Left lung (tissue), 10 donors: ENCODE measurements around the gene GDI1. TPM values are rescaled to one million over a fixed set of nuclear protein-coding genes. Genes with fewer than 3 reads are reported as not detected.

ENCODE experiments used
- ATAC-seq: fragments of 200-7000 bp; cut with Tn5 transposase; one replicate; pipeline ENCODE4 v1.9.1; 2020; ENCODE audit warnings: moderate library complexity
- DNase-seq, 4 donors: peaks; one replicate each; pipeline ENCODE4 v3.0.0-alpha.2; 2013 to 2020
- H3K27ac ChIP-seq, 2 donors: fragments of 200-600 bp; sonication (generic) in 1 of 2; one replicate each; pipeline versions ENCODE4 v1.5.0 to v1.8.0; 2020 to 2021
- H3K27me3 ChIP-seq, 2 donors: fragments of 200-600 bp; sonication (generic) in 1 of 2; one replicate each; pipeline versions ENCODE4 v1.5.0 to v1.8.0; 2020 to 2021
- H3K36me3 ChIP-seq, 2 donors: fragments of 200-600 bp; sonication (generic) in 1 of 2; one replicate each; pipeline versions ENCODE4 v1.5.0 to v1.8.0; 2020 to 2021
- H3K4me1 ChIP-seq, 2 donors: fragments of 200-600 bp; one replicate each; pipeline ENCODE4 v1.8.0; 2021
- H3K4me3 ChIP-seq, 2 donors: fragments of 200-600 bp; sonication (generic) in 1 of 2; one replicate each; pipeline versions ENCODE4 v1.5.0 to v1.8.0; 2020 to 2021; ENCODE audit warnings: mild to moderate bottlenecking in 1 of 2
- H3K9me3 ChIP-seq, 2 donors: fragments of 200-600 bp; sonication (generic) in 1 of 2; one replicate each; pipeline versions ENCODE4 v1.5.0 to v1.8.0; 2020 to 2021
- intact Hi-C, 2 donors: fragments of 100-400 bp; cut with DNase I; formaldehyde crosslinking; loops; one replicate each; pipeline versions ENCODE4 v1.11.2 to v1.14.2; 2022
- polyA plus RNA-seq, 6 donors: library from polyadenylated mRNA; unstranded; fragments of 120-200 nt; gene quantifications; one replicate each; pipeline ENCODE4 v1.2.1, GENCODE V29; 2013; ENCODE audit not compliant: insufficient read length in 6 of 6
- total RNA-seq, 2 donors: library from RNA; stranded (reverse); fragmentation: NEBNext Ultra II Directional; extraction: Animal tissue kit (Norgen Biotek cat#: 25700); gene quantifications; one replicate each; pipeline ENCODE4 v1.2.1, GENCODE V29; 2021
- TF ChIP-seq, protein P1 (sequence below), 2 donors: fragments of 200-600 bp; sonication (generic) in 1 of 2; IDR thresholded peaks; one replicate each; pipeline versions ENCODE4 v1.5.0 to v1.8.0; 2021; ENCODE audit warnings: antibody characterized with exemption in 2 of 2
- donor health status: DM: no; HTN: yes; CAD: no.
- donor health status: DM: no; HTN: no; CAD: no.

Gene GDI1
- total and polyA plus RNA-seq, 8 donors = 107 to 163 (median 128) TPM

DNA sequence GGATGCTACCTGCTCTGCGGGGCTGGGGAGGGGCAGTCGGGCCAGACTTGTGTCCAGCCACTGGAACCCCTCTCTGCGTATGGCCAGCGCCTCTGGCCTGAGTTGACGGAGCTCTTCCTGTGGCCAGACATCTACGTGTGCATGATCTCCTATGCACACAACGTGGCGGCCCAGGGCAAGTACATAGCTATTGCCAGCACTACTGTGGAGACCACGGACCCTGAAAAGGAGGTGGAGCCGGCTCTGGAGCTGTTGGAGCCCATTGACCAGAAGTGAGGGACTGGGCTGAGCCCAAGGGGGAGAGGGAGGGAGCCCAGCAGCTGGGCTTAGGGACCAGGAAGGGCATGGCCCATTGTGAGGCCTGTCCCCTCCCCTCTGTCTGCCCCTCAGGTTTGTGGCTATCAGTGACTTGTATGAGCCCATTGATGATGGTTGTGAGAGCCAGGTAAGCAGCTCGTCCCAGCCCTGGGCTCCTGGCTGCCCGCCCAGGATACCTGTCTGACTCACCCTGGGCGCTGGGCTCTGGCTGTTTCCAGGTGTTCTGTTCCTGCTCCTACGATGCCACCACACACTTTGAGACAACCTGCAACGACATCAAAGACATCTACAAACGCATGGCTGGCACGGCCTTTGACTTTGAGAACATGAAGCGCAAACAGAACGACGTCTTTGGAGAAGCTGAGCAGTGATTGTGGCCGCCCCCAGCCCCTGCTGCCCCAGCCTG lies 5.2 kb downstream of the GDI1 start:
- Histone ChIP-seq H3K27me3 (no peaks in the 10 kb centered on the region), H3K36me3 (peaks cover 0 to 48% of the 10 kb centered on the region in 2 donors), H3K9me3 (no peaks in the 10 kb centered on the region), H3K4me3 (no peak overlapping the region), H3K4me1 (peaks cover 0 to 26% of the 10 kb centered on the region in 2 donors), H3K27ac (no peak overlapping the region)
- ATAC-seq (no peak), DNase-seq (no peak)
- intact Hi-C loops = no loop called here
- TF ChIP-seq, protein P1, sequence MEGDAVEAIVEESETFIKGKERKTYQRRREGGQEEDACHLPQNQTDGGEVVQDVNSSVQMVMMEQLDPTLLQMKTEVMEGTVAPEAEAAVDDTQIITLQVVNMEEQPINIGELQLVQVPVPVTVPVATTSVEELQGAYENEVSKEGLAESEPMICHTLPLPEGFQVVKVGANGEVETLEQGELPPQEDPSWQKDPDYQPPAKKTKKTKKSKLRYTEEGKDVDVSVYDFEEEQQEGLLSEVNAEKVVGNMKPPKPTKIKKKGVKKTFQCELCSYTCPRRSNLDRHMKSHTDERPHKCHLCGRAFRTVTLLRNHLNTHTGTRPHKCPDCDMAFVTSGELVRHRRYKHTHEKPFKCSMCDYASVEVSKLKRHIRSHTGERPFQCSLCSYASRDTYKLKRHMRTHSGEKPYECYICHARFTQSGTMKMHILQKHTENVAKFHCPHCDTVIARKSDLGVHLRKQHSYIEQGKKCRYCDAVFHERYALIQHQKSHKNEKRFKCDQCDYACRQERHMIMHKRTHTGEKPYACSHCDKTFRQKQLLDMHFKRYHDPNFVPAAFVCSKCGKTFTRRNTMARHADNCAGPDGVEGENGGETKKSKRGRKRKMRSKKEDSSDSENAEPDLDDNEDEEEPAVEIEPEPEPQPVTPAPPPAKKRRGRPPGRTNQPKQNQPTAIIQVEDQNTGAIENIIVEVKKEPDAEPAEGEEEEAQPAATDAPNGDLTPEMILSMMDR (IDR thresholded peaks at IDR 0.05) = no peak

DNA sequence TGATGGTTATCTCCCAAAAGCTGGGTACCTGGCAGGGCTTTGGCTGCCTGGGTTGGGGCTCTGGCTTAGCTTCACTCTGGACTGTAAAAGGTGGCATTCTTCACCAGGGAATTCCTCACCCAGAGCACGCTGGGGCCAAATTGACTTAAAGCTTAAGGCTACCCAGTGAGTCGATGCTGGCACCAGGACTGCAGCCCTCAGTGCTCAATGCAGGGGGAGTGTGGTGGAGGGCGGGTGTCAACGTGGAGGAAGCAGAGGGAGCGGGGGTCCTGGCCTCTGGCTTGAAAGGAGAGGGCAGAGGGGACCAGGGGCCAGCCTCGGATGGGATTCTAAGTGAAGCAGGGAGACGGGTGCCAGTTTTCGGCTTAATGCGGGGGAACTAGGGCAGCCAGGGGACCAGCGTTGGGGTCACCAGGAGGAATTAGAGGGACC lies 6.5 kb downstream of the GDI1 start:
- peak overlapping the region in 1 of 2 donors; percentile 66 for H3K4me3 ChIP-seq
- DNase-seq (no peak), ATAC-seq (peak; percentile 5)
- H3K36me3 ChIP-seq = peaks cover 0 to 56% of the 10 kb centered on the region in 2 donors
- H3K4me1 ChIP-seq = peaks cover 0 to 19% of the 10 kb centered on the region in 2 donors
- intact Hi-C loops = no loop called here
- TF ChIP-seq, protein P1 (IDR thresholded peaks at IDR 0.05) = no peak
- no peaks in the 10 kb centered on the region for H3K27me3 ChIP-seq
- H3K27ac ChIP-seq = peak overlapping the region; percentile 58 to 67
- no peaks in the 10 kb centered on the region for H3K9me3 ChIP-seq

DNA sequence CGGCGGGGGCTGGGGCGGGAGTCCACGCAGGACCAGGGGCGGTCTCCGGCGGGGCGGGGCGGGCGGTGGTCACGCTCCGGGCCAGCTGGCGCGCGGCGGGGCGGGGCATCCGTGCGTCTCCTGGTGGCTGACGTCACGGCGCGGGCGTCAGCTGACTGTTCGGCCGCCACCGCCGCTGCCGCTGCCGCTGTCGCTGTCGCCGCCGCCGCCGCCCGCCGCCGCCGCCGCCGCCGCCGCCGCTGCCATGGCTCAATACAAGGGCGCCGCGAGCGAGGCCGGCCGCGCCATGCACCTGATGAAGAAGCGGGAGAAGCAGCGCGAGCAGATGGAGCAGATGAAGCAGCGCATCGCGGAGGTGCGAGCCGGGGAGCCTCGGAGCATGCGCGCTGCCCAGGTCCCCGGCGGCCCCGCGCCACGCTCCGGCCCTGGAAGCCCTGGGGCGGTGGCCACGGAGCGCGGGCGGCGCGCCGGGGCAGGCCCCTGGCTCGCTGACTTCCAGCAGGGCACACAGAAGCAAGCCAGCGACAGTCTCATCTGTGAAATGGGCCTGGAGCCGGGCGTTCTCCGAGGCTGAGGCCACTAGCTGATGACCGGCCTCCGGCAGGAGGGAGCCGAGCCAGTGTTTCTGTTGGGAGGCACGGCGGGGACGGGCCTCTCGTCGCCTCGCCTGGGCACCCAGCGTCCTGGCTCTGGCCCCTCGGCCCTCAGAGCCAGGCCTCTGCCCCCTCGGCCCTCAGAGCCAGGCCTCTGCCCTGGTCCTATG lies 7.2 kb downstream of the GDI1 start, which contains the start of gene FAM50A:
TSS of gene FAM50A (plus strand) at position 150 of the 763 bp plus-strand sequence. CDS start at position 245, 95 bp downstream.
- TF ChIP-seq, protein P1 (IDR thresholded peaks at IDR 0.05) = no peak
- no peaks in the 10 kb centered on the region for H3K27me3 ChIP-seq
- H3K27ac ChIP-seq = peak within 1 kb of the TSS; percentile 67 to 74
- intact Hi-C loops = no loop called here
- peak within 1 kb of the TSS; percentile 44 to 66 for H3K4me3 ChIP-seq
- DNase-seq = peak in 3 of 4 donors; percentile 74 to 94 (median 79)
- H3K36me3 ChIP-seq = peaks cover 0 to 59% of the 10 kb centered on the region in 2 donors
- no peaks in the 10 kb centered on the region for H3K9me3 ChIP-seq
- H3K4me1 ChIP-seq = peaks cover 0 to 13% of the 10 kb centered on the region in 2 donors
- peak; percentile 89 for ATAC-seq

DNA sequence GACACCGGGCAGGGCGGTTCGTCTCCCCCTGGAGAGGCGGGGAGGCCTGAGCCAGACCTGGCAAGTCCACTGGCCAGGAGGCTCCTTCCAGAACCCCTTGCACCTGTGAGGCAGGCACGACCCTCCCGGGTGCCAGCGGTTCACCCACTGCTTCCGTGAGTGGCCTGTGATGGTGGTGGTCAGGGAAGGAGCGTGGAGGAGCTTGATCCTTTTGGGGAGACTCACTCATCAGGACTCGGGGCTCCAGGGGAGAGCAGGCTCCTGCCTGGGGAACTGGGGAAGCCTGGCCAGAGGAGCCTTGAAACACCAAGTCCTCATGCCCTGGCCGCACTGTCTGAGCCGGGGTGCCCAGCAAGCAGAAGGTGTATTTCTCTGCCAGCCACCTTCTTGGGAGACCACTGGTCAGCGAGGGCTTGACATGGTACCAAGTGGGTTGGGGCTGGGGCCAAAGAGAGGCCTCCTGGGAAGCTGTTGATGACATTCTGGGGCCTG lies 7.8 kb downstream of the GDI1 start:
- ATAC-seq = no peak
- Histone ChIP-seq H3K4me1 (peaks cover 0 to 13% of the 10 kb centered on the region in 2 donors), H3K27me3 (no peaks in the 10 kb centered on the region), H3K9me3 (no peaks in the 10 kb centered on the region), H3K36me3 (peaks cover 0 to 60% of the 10 kb centered on the region in 2 donors), H3K4me3 (peak overlapping the region; percentile 44 to 66), H3K27ac (peak overlapping the region in 1 of 2 donors; percentile 74)
- TF ChIP-seq, protein P1 (IDR thresholded peaks at IDR 0.05) = no peak
- DNase-seq = no peak
- intact Hi-C loops = no loop called here

DNA sequence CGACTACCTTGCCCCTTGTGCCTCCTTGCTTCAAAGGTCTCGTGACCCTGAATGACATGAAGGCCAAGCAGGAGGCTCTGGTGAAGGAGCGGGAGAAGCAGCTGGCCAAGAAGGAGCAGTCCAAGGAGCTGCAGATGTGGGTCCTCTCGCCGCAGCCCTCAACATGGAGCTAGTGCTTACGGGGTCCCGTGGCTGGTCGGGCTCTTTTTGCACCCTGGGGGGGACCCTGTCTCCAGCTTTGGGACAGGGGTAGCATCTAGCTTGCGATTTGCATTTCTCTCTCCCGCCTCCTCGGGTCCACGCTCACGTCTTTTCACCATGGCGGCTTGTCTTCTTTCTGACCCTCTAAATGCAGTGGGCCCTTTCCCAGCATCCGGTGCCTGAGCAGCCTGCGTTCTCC lies 8.8 kb downstream of the GDI1 start:
- no peak overlapping the region for H3K27ac ChIP-seq
- H3K4me1 ChIP-seq = peaks cover 0 to 13% of the 10 kb centered on the region in 2 donors
- no peaks in the 10 kb centered on the region for H3K27me3 ChIP-seq
- TF ChIP-seq, protein P1 (IDR thresholded peaks at IDR 0.05) = no peak
- H3K36me3 ChIP-seq = peaks cover 0 to 60% of the 10 kb centered on the region in 2 donors
- DNase-seq (no peak), ATAC-seq (no peak)
- H3K9me3 ChIP-seq = no peaks in the 10 kb centered on the region
- intact Hi-C loops = no loop called here
- no peak overlapping the region for H3K4me3 ChIP-seq
